ENCODE results near the gene HAAO. TPM values are rescaled to one million over a fixed set of nuclear protein-coding genes. Genes with fewer than 3 reads are reported as not detected.

Gene HAAO
- total RNA-seq, 2 experiments from 2014 or later = 0.41 to 0.52 TPM

DNA sequence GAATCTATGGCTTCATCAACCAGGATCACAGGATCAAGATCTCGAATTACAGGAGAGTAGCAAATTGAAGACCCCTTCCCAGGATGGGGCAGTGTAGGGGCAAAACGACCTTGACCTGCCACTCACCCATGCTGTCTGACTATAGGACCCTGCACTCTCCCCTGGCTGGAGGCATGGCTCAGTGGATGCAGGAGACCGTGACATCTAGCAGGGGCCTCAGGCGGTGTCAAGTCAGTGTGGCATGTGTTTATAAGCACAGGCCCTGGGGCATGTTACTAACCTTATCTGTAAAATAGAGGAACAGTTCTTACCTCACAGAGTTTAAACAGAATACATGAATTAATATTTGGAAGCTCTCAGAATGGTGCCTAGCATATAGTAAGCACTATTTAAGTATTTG is 3.5 kb downstream of the HAAO start:
- H3K4me1 Mint-ChIP-seq (ENCODE audit: low read depth) = peaks cover 17% of the 10 kb centered on the region

GRCh38 chr2:42788478-42788793 is 3.9 kb downstream of the HAAO start:
- Mint-ChIP-seq H3K4me1 (ENCODE audit: low read depth) (peaks cover 13% of the 10 kb centered on the region), H3K27me3 (ENCODE audit: low read depth) (peaks cover 33% of the 10 kb centered on the region), H3K27ac (no peak overlapping the region), H3K36me3 (ENCODE audit: low read depth) (peaks cover 1% of the 10 kb centered on the region), H3K9me3 (no peaks in the 10 kb centered on the region), H3K4me3 (no peak overlapping the region)
- intact Hi-C loops (cut with micrococcal nuclease) = no loop called here
- CTCF ChIA-PET = no interaction called here
- DNase-seq = no peak

More for the DNA sequence above, 3.5 kb downstream of the HAAO start:
- no peak overlapping the region for H3K4me3 Mint-ChIP-seq
- CTCF ChIA-PET = no interaction called here
- no peak for DNase-seq
- peaks cover 1% of the 10 kb centered on the region for H3K36me3 Mint-ChIP-seq (ENCODE audit: low read depth)
- no peak overlapping the region for H3K27ac Mint-ChIP-seq
- intact Hi-C loops (cut with micrococcal nuclease) = no loop called here
- H3K27me3 Mint-ChIP-seq (ENCODE audit: low read depth) = peaks cover 36% of the 10 kb centered on the region
- H3K9me3 Mint-ChIP-seq = no peaks in the 10 kb centered on the region

- Mint-ChIP-seq H3K27ac (no peak overlapping the region), H3K9me3 (no peaks in the 10 kb centered on the region), H3K36me3 (ENCODE audit: low read depth) (peaks cover 1% of the 10 kb centered on the region), H3K4me1 (ENCODE audit: low read depth) (peaks cover 9% of the 10 kb centered on the region), H3K4me3 (no peak overlapping the region), H3K27me3 (ENCODE audit: low read depth) (peaks cover 30% of the 10 kb centered on the region)
- CTCF ChIA-PET = no interaction called here
- intact Hi-C loops (cut with micrococcal nuclease) = no loop called here
- DNase-seq = no peak
These were observed 4.5 kb downstream of the HAAO start for GRCh38 chr2:42787788-42788477.

DNA sequence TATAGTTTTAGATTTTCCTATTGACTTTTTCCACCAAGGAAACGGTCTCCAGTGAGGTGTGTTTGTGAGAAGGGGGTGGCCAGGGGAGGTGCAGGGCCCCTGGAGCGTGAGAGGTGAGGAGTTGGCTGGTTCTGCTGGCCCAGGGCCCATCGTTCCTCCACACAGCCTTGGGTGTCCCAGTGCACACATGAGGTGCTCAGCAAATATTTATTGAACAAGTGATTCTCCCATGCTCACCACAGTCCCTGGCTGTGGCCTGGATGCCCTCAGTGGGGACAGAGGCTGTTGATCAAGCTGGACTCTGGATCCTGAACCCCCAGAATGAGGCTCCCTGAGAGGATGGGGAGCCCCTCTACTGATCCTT is 5.0 kb downstream of the HAAO start:
- H3K27me3 Mint-ChIP-seq (ENCODE audit: low read depth) = peaks cover 30% of the 10 kb centered on the region
- no peak overlapping the region for H3K27ac Mint-ChIP-seq
- CTCF ChIA-PET = no interaction called here
- H3K4me1 Mint-ChIP-seq (ENCODE audit: low read depth) = peaks cover 9% of the 10 kb centered on the region
- no peaks in the 10 kb centered on the region for H3K9me3 Mint-ChIP-seq
- no peak for DNase-seq
- intact Hi-C loops (cut with micrococcal nuclease) = no loop called here
- H3K4me3 Mint-ChIP-seq = no peak overlapping the region
- H3K36me3 Mint-ChIP-seq (ENCODE audit: low read depth) = peaks cover 1% of the 10 kb centered on the region

GRCh38 chr2:42786561-42787345 is 5.6 kb downstream of the HAAO start:
- H3K4me3 Mint-ChIP-seq = no peak overlapping the region
- peaks cover 1% of the 10 kb centered on the region for H3K36me3 Mint-ChIP-seq (ENCODE audit: low read depth)
- peaks cover 5% of the 10 kb centered on the region for H3K4me1 Mint-ChIP-seq (ENCODE audit: low read depth)
- no peak overlapping the region for H3K27ac Mint-ChIP-seq
- H3K27me3 Mint-ChIP-seq (ENCODE audit: low read depth) = peaks cover 25% of the 10 kb centered on the region
- no peaks in the 10 kb centered on the region for H3K9me3 Mint-ChIP-seq
- intact Hi-C loops (cut with micrococcal nuclease) = no loop called here
- CTCF ChIA-PET = no interaction called here
- no peak for DNase-seq

GRCh38 chr2:42784204-42784880 is 8.0 kb downstream of the HAAO start:
- Mint-ChIP-seq H3K36me3 (ENCODE audit: low read depth) (peaks cover 6% of the 10 kb centered on the region), H3K4me1 (ENCODE audit: low read depth) (peaks cover 2% of the 10 kb centered on the region), H3K4me3 (no peak overlapping the region), H3K27ac (no peak overlapping the region), H3K9me3 (peaks cover 8% of the 10 kb centered on the region), H3K27me3 (ENCODE audit: low read depth) (peaks cover 8% of the 10 kb centered on the region)
- CTCF ChIA-PET = interaction anchor here (0.6 to 1.0 kb wide), 2 partner anchors 8 to 546 kb away, joined by 3 to 4 read pairs; partner anchors contain the start of gene HAAO
- intact Hi-C loops (cut with micrococcal nuclease) = no loop called here
- no peak for DNase-seq

DNA sequence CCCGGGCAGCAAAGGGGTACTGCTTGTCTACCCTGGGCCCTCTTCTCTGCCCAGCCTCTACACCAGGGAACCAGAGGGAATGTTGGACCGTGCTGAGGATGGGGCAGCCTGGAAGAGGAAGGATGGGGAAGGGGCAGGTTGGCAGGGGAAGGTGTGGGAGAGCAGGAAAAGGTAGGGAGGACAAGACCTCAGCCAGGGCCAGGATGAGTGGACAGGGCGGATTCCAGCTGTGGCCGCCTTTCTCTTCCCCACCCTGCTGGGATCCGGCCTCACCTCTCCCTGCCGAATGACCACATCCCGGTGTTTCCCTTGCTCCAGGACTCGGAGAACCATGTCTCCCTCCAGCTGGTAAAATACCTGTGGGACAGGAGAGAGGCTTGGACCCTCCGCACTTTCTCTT is 8.9 kb downstream of the HAAO start:
- intact Hi-C loops (cut with micrococcal nuclease) = no loop called here
- no peak overlapping the region for H3K4me3 Mint-ChIP-seq
- H3K9me3 Mint-ChIP-seq = peaks cover 10% of the 10 kb centered on the region
- no peak overlapping the region for H3K27ac Mint-ChIP-seq
- H3K4me1 Mint-ChIP-seq (ENCODE audit: low read depth) = peaks cover 2% of the 10 kb centered on the region
- H3K27me3 Mint-ChIP-seq (ENCODE audit: low read depth) = peaks cover 6% of the 10 kb centered on the region
- no peak for DNase-seq
- H3K36me3 Mint-ChIP-seq (ENCODE audit: low read depth) = peaks cover 6% of the 10 kb centered on the region
- CTCF ChIA-PET = interaction anchor here (1.0 kb wide), 1 partner anchor 9 kb away, joined by 3 read pairs; the partner anchor contains the start of gene HAAO

DNA sequence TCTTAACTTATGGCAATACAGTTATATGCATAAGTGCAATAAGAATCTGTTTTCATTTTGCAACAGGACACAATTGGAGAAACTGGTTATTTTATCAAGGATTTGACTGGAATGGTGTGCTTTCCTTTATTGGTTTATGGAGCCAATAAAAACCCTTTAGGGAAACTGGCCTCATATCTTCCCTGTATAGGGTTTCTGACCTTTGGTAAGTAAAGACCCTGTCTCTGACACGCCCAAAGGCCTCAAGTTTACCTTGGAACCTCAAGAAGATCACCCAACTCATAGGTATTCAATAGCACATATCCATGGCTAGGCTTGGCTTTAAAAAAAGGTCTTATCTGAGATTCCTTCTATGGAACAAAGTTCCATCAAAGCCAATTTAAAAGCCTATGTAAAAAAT is 11.2 kb downstream of the HAAO start:
- DNase-seq = no peak
- Mint-ChIP-seq H3K4me1 (ENCODE audit: low read depth) (peaks cover 5% of the 10 kb centered on the region), H3K9me3 (peaks cover 17% of the 10 kb centered on the region), H3K27me3 (ENCODE audit: low read depth) (no peaks in the 10 kb centered on the region), H3K4me3 (no peak overlapping the region), H3K36me3 (ENCODE audit: low read depth) (peaks cover 11% of the 10 kb centered on the region), H3K27ac (no peak overlapping the region)
- CTCF ChIA-PET = interaction anchor here (0.6 kb wide), 1 partner anchor 47 kb away, joined by 4 read pairs; no protein-coding TSS in a partner anchor
- intact Hi-C loops (cut with micrococcal nuclease) = no loop called here

DNA sequence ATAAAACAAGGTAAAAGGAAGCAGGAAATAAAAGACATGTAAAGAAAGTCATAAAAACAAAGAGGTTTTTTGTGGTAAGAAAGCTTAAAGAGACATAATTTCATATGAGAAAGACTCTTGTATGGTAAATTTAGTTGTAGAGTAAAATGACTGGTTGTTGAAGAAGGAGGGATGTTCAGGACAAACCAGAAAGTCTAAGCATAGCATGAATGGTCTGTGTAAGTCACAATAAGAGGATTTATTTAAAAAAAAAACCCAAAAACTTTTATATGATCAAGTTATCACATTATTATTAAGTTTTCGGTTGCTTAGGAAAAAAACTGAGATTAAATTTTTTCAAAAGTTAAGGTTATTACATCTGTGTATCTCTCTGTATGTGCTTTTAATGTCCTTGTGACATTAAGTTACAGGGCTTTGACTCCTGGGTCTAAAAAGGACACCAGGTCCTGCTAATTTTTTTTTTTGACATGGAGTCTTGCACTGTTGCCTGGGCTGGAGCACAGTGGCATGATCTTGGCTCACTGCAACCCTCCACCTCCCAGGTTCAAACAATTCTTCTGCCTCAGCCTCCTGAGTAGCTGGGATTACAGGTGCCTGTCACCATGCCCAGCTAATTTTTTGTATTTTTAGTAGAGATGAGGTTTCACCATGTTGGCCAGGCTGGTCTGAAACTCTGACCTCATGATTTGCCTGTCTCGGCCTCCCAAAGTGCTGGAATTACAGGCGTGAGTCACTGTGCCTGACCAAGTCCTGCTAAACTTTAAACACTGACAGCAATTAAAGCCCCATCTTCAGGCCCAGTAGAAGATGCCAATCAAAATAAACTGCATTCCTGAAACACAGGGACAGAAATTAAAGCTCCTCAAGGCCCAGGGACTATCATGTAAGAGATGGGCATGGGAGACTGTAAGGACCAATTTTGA is 14.2 kb downstream of the HAAO start:
- H3K9me3 Mint-ChIP-seq = peaks cover 17% of the 10 kb centered on the region
- no peak overlapping the region for H3K4me3 Mint-ChIP-seq
- DNase-seq = no peak
- no peaks in the 10 kb centered on the region for H3K27me3 Mint-ChIP-seq (ENCODE audit: low read depth)
- H3K36me3 Mint-ChIP-seq (ENCODE audit: low read depth) = peaks cover 11% of the 10 kb centered on the region
- intact Hi-C loops (cut with micrococcal nuclease) = no loop called here
- peaks cover 14% of the 10 kb centered on the region for H3K4me1 Mint-ChIP-seq (ENCODE audit: low read depth)
- H3K27ac Mint-ChIP-seq = no peak overlapping the region
- CTCF ChIA-PET = interaction anchor here (0.6 to 1.8 kb wide), 2 partner anchors 20 to 184 kb away, joined by 3 to 6 read pairs; no protein-coding TSS in a partner anchor

GRCh38 chr2:42775810-42776209 is 16.6 kb downstream of the HAAO start:
- Mint-ChIP-seq H3K36me3 (ENCODE audit: low read depth) (peaks cover 10% of the 10 kb centered on the region), H3K9me3 (peaks cover 13% of the 10 kb centered on the region), H3K27me3 (ENCODE audit: low read depth) (no peaks in the 10 kb centered on the region), H3K4me3 (no peak overlapping the region), H3K4me1 (ENCODE audit: low read depth) (peaks cover 14% of the 10 kb centered on the region), H3K27ac (no peak overlapping the region)
- intact Hi-C loops (cut with micrococcal nuclease) = no loop called here
- DNase-seq = no peak
- CTCF ChIA-PET = interaction anchor here (0.8 kb wide), 1 partner anchor 179 kb away, joined by 3 read pairs; no protein-coding TSS in a partner anchor

DNA sequence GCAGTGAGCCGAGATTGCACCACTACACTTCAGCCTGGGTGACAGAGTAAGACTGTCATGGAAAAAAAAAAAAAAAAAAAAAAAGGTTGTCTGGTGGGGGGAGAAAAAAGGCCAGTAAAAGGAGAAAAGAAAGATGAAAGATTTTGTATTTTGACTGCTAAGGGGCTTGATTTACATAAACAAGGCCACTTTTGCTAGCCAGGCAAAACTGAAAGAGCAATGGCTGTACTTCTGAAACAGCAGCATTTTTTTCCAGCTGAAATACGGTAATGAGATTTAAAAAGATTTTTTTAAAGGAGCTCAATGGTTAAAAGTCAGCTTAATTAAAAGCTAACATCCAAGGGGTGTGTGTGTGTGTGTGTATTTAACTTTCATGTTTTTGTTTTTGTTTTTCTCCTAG is 17.2 kb downstream of the HAAO start:
- Mint-ChIP-seq H3K9me3 (peaks cover 9% of the 10 kb centered on the region), H3K36me3 (ENCODE audit: low read depth) (peaks cover 6% of the 10 kb centered on the region), H3K4me3 (no peak overlapping the region), H3K27me3 (ENCODE audit: low read depth) (no peaks in the 10 kb centered on the region), H3K27ac (no peak overlapping the region), H3K4me1 (ENCODE audit: low read depth) (peaks cover 14% of the 10 kb centered on the region)
- CTCF ChIA-PET = no interaction called here
- DNase-seq = no peak
- intact Hi-C loops (cut with micrococcal nuclease) = no loop called here
